ENCODE measurements around the gene ITPKB. TPM values are rescaled to one million over a fixed set of nuclear protein-coding genes. Genes with fewer than 3 reads are reported as not detected.
A peak's percentile ranks its signal among the peaks of the same experiment; 100 is the strongest.

The ITPKB gene
- total RNA-seq, 4 donors from 2014 or later, result 22.2 to 68.6 (median 31.5) TPM

GRCh38 chr1:226692051-226692792, 46.9 kb downstream of the ITPKB start:
- TF ChIP-seq, protein P1, sequence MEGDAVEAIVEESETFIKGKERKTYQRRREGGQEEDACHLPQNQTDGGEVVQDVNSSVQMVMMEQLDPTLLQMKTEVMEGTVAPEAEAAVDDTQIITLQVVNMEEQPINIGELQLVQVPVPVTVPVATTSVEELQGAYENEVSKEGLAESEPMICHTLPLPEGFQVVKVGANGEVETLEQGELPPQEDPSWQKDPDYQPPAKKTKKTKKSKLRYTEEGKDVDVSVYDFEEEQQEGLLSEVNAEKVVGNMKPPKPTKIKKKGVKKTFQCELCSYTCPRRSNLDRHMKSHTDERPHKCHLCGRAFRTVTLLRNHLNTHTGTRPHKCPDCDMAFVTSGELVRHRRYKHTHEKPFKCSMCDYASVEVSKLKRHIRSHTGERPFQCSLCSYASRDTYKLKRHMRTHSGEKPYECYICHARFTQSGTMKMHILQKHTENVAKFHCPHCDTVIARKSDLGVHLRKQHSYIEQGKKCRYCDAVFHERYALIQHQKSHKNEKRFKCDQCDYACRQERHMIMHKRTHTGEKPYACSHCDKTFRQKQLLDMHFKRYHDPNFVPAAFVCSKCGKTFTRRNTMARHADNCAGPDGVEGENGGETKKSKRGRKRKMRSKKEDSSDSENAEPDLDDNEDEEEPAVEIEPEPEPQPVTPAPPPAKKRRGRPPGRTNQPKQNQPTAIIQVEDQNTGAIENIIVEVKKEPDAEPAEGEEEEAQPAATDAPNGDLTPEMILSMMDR (IDR thresholded peaks at IDR 0.05), result no peak
- DNase-seq (ENCODE audit: low spot score) (no peak), ATAC-seq (ENCODE audit: low FRiP score) (no peak)

DNA sequence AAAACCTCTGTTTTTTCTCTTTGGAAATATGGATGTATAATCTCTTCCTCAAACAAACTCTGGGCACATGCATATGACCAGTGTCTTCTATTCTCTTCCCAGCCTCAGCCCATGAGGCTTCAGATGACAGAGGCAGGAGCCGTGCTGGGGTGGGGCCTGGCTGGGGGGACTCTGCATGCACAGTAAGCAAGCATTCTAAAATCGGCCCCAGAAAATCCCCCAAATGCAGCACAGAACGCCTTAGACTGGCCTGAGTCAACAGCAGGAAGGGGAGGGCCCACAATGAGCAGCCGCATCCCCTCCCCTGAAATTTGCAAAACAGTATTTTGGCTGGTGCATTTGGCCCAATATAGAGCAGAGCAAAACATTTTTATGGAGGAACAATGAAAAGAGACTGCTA, 47.8 kb downstream of the ITPKB start:
- DNase-seq (ENCODE audit: low spot score), result no peak
- ATAC-seq (ENCODE audit: low FRiP score), result peak; percentile 31
- TF ChIP-seq, protein P1 (IDR thresholded peaks at IDR 0.05), result no peak

DNA sequence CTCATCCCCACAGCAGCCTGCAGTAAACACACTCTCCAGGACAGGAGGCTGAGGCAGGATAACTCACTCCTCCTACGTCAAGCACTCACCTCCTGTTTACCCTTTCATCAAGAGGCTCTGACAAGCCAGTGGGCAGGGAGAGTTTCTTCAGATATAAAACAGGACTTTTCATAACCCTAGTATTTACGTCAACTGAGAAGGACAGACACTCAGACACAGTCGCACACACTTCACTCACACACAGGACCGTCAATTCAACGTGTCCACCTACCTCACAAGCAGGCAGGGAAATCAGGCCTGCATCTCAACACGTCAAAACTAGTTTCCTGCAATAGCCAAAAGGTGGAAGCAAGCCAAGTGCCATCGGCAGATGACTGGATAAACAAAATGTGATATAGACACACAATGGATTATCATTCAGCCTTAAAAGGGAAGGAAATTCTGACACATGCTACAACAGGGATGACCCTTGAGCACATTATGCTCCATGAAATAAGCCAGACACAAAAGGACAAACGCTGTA, 48.6 kb downstream of the ITPKB start:
- no peak for DNase-seq (ENCODE audit: low spot score)
- TF ChIP-seq, protein P1 (IDR thresholded peaks at IDR 0.05), result no peak
- ATAC-seq (ENCODE audit: low FRiP score), result no peak

- ATAC-seq (ENCODE audit: low FRiP score) (no peak), DNase-seq (ENCODE audit: low spot score) (no peak)
- TF ChIP-seq, protein P1 (IDR thresholded peaks at IDR 0.05), result no peak
Observed at GRCh38 chr1:226688808-226689207, 50.3 kb downstream of the ITPKB start.

GRCh38 chr1:226688056-226688748, 50.9 kb downstream of the ITPKB start:
- no peak for DNase-seq (ENCODE audit: low spot score)
- no peak for ATAC-seq (ENCODE audit: low FRiP score)
- TF ChIP-seq, protein P1 (IDR thresholded peaks at IDR 0.05), result no peak

- ATAC-seq (ENCODE audit: low FRiP score), result peak; percentile 33
- TF ChIP-seq, protein P1 (IDR thresholded peaks at IDR 0.05), result no peak
- DNase-seq (ENCODE audit: low spot score), result no peak
Observed at GRCh38 chr1:226687426-226687825, 51.7 kb downstream of the ITPKB start.
